GM12878 (cell line): Measurements from ENCODE around the gene NDUFS4. TPM values are rescaled to one million over a fixed set of nuclear protein-coding genes. Genes with fewer than 3 reads are reported as not detected.
A peak's percentile ranks its signal among the peaks of the same experiment; 100 is the strongest.

Experiments used
- CBX5 ChIP-seq: sonication (generic); IDR thresholded peaks from 2 replicates; pipeline ENCODE4 v1.6.1; 2016; ENCODE audit warnings: low read depth, moderate library complexity, mild to moderate bottlenecking, inconsistent platforms
- EGR1 ChIP-seq, 2 experiments: IDR thresholded peaks; 1 replicate in 1 of 2; 2 replicates in 1 of 2; pipeline ENCODE4 v1.6.1; 2011 to 2012; ENCODE audit warnings: low read depth in 2 of 2, low read length in 2 of 2, borderline replicate concordance in 1 of 2, mild to moderate bottlenecking in 1 of 2, moderate library complexity in 1 of 2
- ETV6 ChIP-seq, 2 experiments: fragments of 450-650 bp in 1 of 2; IDR thresholded peaks in 1 of 2; conservative IDR thresholded peaks in 1 of 2; 2 replicates each; pipeline ENCODE4 v1.6.1; 2014; ENCODE audit warnings: antibody characterized with exemption in 1 of 2, borderline replicate concordance in 1 of 2, low read depth in 1 of 2, mild to moderate bottlenecking in 1 of 2, moderate library complexity in 1 of 2
- JUND ChIP-seq: IDR thresholded peaks from 2 replicates; pipeline ENCODE4 v1.6.1; 2012; ENCODE audit warnings: low read depth, mild to moderate bottlenecking, low read length, improper control_type of control experiment, moderate library complexity
- KAT2A ChIP-seq: conservative IDR thresholded peaks from 2 replicates; pipeline ENCODE4 v1.6.1; 2011; ENCODE audit warnings: low read depth, low read length; ENCODE audit not compliant: control insufficient read depth
- NBN ChIP-seq: fragments of 450-650 bp; IDR thresholded peaks from 2 replicates; pipeline ENCODE4 v1.6.1; 2016
- NFYB ChIP-seq: IDR thresholded peaks from 2 replicates; pipeline ENCODE4 v1.6.1; 2011; ENCODE audit warnings: low read depth, mild to moderate bottlenecking, low read length, improper control_type of control experiment, moderate library complexity; ENCODE audit not compliant: insufficient read depth
- NR2C1 ChIP-seq: fragments of 450-650 bp; IDR thresholded peaks from 2 replicates; pipeline ENCODE4 v1.6.1; 2017; ENCODE audit warnings: antibody characterized with exemption, mild to moderate bottlenecking, moderate library complexity
- NR2F1 ChIP-seq: fragments of 450-650 bp; conservative IDR thresholded peaks from 2 replicates; pipeline ENCODE4 v1.6.1; 2017; ENCODE audit warnings: mild to moderate bottlenecking
- PAX5 ChIP-seq: IDR thresholded peaks from 2 replicates; pipeline ENCODE4 v1.6.1; 2011; ENCODE audit warnings: low read depth, low read length, borderline replicate concordance
- PAX8 ChIP-seq: fragments of 450-650 bp; IDR thresholded peaks from 2 replicates; pipeline ENCODE4 v1.6.1; 2017; ENCODE audit warnings: mild to moderate bottlenecking, moderate library complexity
- SIN3A ChIP-seq: IDR thresholded peaks from 2 replicates; pipeline ENCODE4 v1.6.1; 2012; ENCODE audit warnings: low read depth, low read length, improper control_type of control experiment
- SIX5 ChIP-seq: IDR thresholded peaks from 2 replicates; pipeline ENCODE4 v1.6.1; 2011; ENCODE audit warnings: mild to moderate bottlenecking, low read depth, low read length, moderate library complexity; ENCODE audit not compliant: severe bottlenecking
- SMARCA5 ChIP-seq: fragments of 450-650 bp; IDR thresholded peaks from 2 replicates; pipeline ENCODE4 v1.6.1; 2017; ENCODE audit warnings: mild to moderate bottlenecking
- ZBED1 ChIP-seq: IDR thresholded peaks from 2 replicates; pipeline ENCODE4 v1.6.1; 2016; ENCODE audit warnings: borderline replicate concordance
- ZBTB40 ChIP-seq: fragments of 450-650 bp; IDR thresholded peaks from 2 replicates; pipeline ENCODE4 v1.6.1; 2016; ENCODE audit warnings: mild to moderate bottlenecking, moderate library complexity, borderline replicate concordance
- ZNF217 ChIP-seq: fragments of 450-650 bp; IDR thresholded peaks from 2 replicates; pipeline ENCODE4 v1.6.1; 2017; ENCODE audit warnings: antibody characterized with exemption, mild to moderate bottlenecking
- ZSCAN29 ChIP-seq: fragments of 450-650 bp; IDR thresholded peaks from 2 replicates; pipeline ENCODE4 v1.6.1; 2017; ENCODE audit warnings: mild to moderate bottlenecking, moderate library complexity
- polyA plus RNA-seq, 11 experiments: library from polyadenylated mRNA; depleted of rRNA in 4 of 11; unstranded in 6 of 11; stranded (reverse) in 5 of 11; fragments of >200 nt; fragmentation: Nextera tagmentation in 4 of 11; fragmentation: Illumina TruSeq in 1 of 11; extraction: Ambion mirVana in 4 of 11; extraction: Trizol in 1 of 11; gene quantifications; 1 replicate in 1 of 11; 2 replicates in 10 of 11; pipeline versions ENCODE4 v1.2.1 to v1.2.3, GENCODE V29; 2011 to 2016; ENCODE audit warnings: inconsistent platforms in 2 of 11, missing spikeins in 2 of 11, low read depth in 1 of 11
- total RNA-seq, 4 experiments: library from RNA; depleted of rRNA in 3 of 4; stranded (reverse); fragments of >200 nt in 3 of 4; fragmentation: Illumina TruSeq in 1 of 4; extraction: Trizol in 1 of 4; gene quantifications; 2 replicates each; pipeline versions ENCODE4 v1.2.1 to v1.2.3, GENCODE V29; 2013 to 2021
- TF ChIP-seq, protein P1 (sequence below): fragments of 450-650 bp; IDR thresholded peaks from 2 replicates; pipeline ENCODE4 v1.6.1; 2017; ENCODE audit warnings: mild to moderate bottlenecking, moderate library complexity
- TF ChIP-seq, protein P2 (sequence below): IDR thresholded peaks from 2 replicates; pipeline ENCODE4 v1.6.1; 2012; ENCODE audit warnings: low read depth, low read length, improper control_type of control experiment
- TF ChIP-seq, protein P3 (sequence below): IDR thresholded peaks from 2 replicates; pipeline ENCODE4 v1.6.1; 2011; ENCODE audit warnings: low read depth, mild to moderate bottlenecking, low read length, moderate library complexity, borderline replicate concordance; ENCODE audit errors: extremely low read depth

The NDUFS4 gene
- total and polyA plus RNA-seq, 10 of the 15 experiments (the other 5 are each of a cell fraction or from before 2014, with no cell fraction given), result 69.9 to 366 (median 114) TPM

GRCh38 chr5:53560506-53561191 lies at the start of gene NDUFS4 (continued):
- no peak; the same call in 1 of the 2 replicates for TF ChIP-seq ZBTB40
- peak; percentile 89 for TF ChIP-seq NR2F1
- TF ChIP-seq ETV6 (conservative IDR thresholded peaks at IDR 0.05 in 1 of 2, IDR thresholded peaks at IDR 0.05 in 1 of 2; ENCODE audit: borderline replicate concordance in 1 of 2, low read depth in 1 of 2), result no peak
- TF ChIP-seq, protein P1, sequence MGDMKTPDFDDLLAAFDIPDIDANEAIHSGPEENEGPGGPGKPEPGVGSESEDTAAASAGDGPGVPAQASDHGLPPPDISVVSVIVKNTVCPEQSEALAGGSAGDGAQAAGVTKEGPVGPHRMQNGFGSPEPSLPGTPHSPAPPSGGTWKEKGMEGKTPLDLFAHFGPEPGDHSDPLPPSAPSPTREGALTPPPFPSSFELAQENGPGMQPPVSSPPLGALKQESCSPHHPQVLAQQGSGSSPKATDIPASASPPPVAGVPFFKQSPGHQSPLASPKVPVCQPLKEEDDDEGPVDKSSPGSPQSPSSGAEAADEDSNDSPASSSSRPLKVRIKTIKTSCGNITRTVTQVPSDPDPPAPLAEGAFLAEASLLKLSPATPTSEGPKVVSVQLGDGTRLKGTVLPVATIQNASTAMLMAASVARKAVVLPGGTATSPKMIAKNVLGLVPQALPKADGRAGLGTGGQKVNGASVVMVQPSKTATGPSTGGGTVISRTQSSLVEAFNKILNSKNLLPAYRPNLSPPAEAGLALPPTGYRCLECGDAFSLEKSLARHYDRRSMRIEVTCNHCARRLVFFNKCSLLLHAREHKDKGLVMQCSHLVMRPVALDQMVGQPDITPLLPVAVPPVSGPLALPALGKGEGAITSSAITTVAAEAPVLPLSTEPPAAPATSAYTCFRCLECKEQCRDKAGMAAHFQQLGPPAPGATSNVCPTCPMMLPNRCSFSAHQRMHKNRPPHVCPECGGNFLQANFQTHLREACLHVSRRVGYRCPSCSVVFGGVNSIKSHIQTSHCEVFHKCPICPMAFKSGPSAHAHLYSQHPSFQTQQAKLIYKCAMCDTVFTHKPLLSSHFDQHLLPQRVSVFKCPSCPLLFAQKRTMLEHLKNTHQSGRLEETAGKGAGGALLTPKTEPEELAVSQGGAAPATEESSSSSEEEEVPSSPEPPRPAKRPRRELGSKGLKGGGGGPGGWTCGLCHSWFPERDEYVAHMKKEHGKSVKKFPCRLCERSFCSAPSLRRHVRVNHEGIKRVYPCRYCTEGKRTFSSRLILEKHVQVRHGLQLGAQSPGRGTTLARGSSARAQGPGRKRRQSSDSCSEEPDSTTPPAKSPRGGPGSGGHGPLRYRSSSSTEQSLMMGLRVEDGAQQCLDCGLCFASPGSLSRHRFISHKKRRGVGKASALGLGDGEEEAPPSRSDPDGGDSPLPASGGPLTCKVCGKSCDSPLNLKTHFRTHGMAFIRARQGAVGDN, result 0 out of 2 replicates have a peak, but pooled peaks have one; percentile 59
- no peak for TF ChIP-seq NFYB
- peak; percentile 51 for TF ChIP-seq SIX5
- TF ChIP-seq JUND, result no peak
- no peak for TF ChIP-seq EGR1 (IDR thresholded peaks at IDR 0.05; ENCODE audit: borderline replicate concordance in 1 of 2, low read depth in 2 of 2, low read length in 2 of 2)
- no peak for TF ChIP-seq ZNF217
- no peak for TF ChIP-seq CBX5
- peak; percentile 66; the same call in 1 of the 2 replicates for TF ChIP-seq PAX8
- no peak for TF ChIP-seq ZBED1
- TF ChIP-seq ZSCAN29, result no peak
- peak; percentile 86; the same call in 1 of the 2 replicates for TF ChIP-seq NBN
- TF ChIP-seq KAT2A, result no peak
- TF ChIP-seq, protein P2, sequence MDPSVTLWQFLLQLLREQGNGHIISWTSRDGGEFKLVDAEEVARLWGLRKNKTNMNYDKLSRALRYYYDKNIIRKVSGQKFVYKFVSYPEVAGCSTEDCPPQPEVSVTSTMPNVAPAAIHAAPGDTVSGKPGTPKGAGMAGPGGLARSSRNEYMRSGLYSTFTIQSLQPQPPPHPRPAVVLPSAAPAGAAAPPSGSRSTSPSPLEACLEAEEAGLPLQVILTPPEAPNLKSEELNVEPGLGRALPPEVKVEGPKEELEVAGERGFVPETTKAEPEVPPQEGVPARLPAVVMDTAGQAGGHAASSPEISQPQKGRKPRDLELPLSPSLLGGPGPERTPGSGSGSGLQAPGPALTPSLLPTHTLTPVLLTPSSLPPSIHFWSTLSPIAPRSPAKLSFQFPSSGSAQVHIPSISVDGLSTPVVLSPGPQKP, result no peak
- TF ChIP-seq PAX5, result no peak
- TF ChIP-seq, protein P3, sequence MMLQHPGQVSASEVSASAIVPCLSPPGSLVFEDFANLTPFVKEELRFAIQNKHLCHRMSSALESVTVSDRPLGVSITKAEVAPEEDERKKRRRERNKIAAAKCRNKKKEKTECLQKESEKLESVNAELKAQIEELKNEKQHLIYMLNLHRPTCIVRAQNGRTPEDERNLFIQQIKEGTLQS, result no peak
- TF ChIP-seq NR2C1, result no peak
- TF ChIP-seq SMARCA5, result 0 out of 2 replicates have a peak, but pooled peaks have one; percentile 30
- peak; percentile 29; the same call in 1 of the 2 replicates for TF ChIP-seq SIN3A
